HepG2 (cell line): ENCODE results near the gene FTL. TPM values are rescaled to one million over a fixed set of nuclear protein-coding genes. Genes with fewer than 3 reads are reported as not detected.

Source experiments
- CREM ChIP-seq, 2 experiments: sonication (generic) in 1 of 2; formaldehyde crosslinking in 1 of 2; IDR thresholded peaks; 2 replicates each; pipeline versions ENCODE4 v1.4.0 to v1.6.1; 2016 to 2020; ENCODE audit warnings: antibody characterized with exemption in 1 of 2, mild to moderate bottlenecking in 1 of 2, missing genetic modification reagents in 1 of 2
- DPF2 ChIP-seq: sonication (generic); formaldehyde crosslinking; IDR thresholded peaks from 2 replicates; pipeline ENCODE4 v1.4.0; 2020; ENCODE audit warnings: mild to moderate bottlenecking, low read depth, missing genetic modification reagents, borderline replicate concordance
- HNRNPH1 ChIP-seq: fragments of 200-400 bp; formaldehyde crosslinking; optimal IDR thresholded peaks from 2 replicates; pipeline ENCODE3; 2017; ENCODE audit warnings: mild to moderate bottlenecking, low read depth, low read length
- NFIB ChIP-seq: sonication (generic); formaldehyde crosslinking; IDR thresholded peaks from 2 replicates; pipeline ENCODE4 v1.9.0; 2021; ENCODE audit warnings: missing genetic modification reagents, mild to moderate bottlenecking, borderline replicate concordance
- RBAK ChIP-seq: sonication (generic); formaldehyde crosslinking; IDR thresholded peaks from 2 replicates; pipeline ENCODE4 v1.5.1; 2020; ENCODE audit warnings: mild to moderate bottlenecking, missing genetic modification reagents
- SKI ChIP-seq: fragments of 450-650 bp; IDR thresholded peaks from one replicate; pipeline ENCODE4 v1.6.1; 2018; ENCODE audit warnings: mild to moderate bottlenecking; ENCODE audit not compliant: partially characterized antibody
- TAF1 ChIP-seq: sonication (generic); formaldehyde crosslinking; IDR thresholded peaks from 2 replicates; pipeline ENCODE4 v1.4.0; 2020; ENCODE audit warnings: missing genetic modification reagents
- TP53 ChIP-seq: sonication (generic); formaldehyde crosslinking; conservative IDR thresholded peaks from 2 replicates; pipeline ENCODE4 v1.4.0; 2020; ENCODE audit warnings: missing genetic modification reagents
- ZFYVE20 ChIP-seq: sonication (generic); formaldehyde crosslinking; IDR thresholded peaks from 2 replicates; pipeline ENCODE4 v1.8.0; 2023; ENCODE audit warnings: low read depth, mild to moderate bottlenecking, moderate library complexity, missing genetic modification reagents, borderline replicate concordance
- ZIK1 ChIP-seq: sonication (generic); formaldehyde crosslinking; IDR thresholded peaks from 2 replicates; pipeline ENCODE4 v1.5.0; 2020; ENCODE audit warnings: mild to moderate bottlenecking, low read depth, missing genetic modification reagents, borderline replicate concordance
- ZMAT3 ChIP-seq: sonication (generic); formaldehyde crosslinking; conservative IDR thresholded peaks from 2 replicates; pipeline ENCODE4 v1.7.0; 2021; ENCODE audit warnings: missing genetic modification reagents
- ZNF20 ChIP-seq: sonication (generic); formaldehyde crosslinking; IDR thresholded peaks from 2 replicates; pipeline ENCODE4 v1.4.0; 2020; ENCODE audit warnings: mild to moderate bottlenecking, moderate library complexity, missing genetic modification reagents
- ZNF383 ChIP-seq: sonication (generic); formaldehyde crosslinking; IDR thresholded peaks from 2 replicates; pipeline ENCODE4 v1.4.0; 2020; ENCODE audit warnings: missing genetic modification reagents, mild to moderate bottlenecking, borderline replicate concordance
- ZNF430 ChIP-seq: sonication (generic); formaldehyde crosslinking; IDR thresholded peaks from 2 replicates; pipeline ENCODE4 v1.9.0; 2021; ENCODE audit warnings: mild to moderate bottlenecking, missing genetic modification reagents
- ZNF614 ChIP-seq: IDR thresholded peaks from 2 replicates; pipeline ENCODE4 v1.6.1; 2018; ENCODE audit warnings: missing biosample characterization, missing genetic modification reagents, inconsistent platforms, borderline replicate concordance
- polyA plus RNA-seq, 8 experiments: library from polyadenylated mRNA; depleted of rRNA in 3 of 8; stranded (reverse) in 7 of 8; unstranded in 1 of 8; fragments of >200 nt; fragmentation: Illumina TruSeq in 4 of 8; extraction: Trizol in 4 of 8; gene quantifications; 2 replicates each; pipeline versions ENCODE4 v1.2.1 to v1.2.3, GENCODE V29; 2011 to 2016; ENCODE audit warnings: low read depth in 4 of 8, missing spikeins in 1 of 8, mixed read lengths in 1 of 8; ENCODE audit not compliant: insufficient read depth in 1 of 8
- total RNA-seq, 5 experiments: library from RNA; depleted of rRNA; stranded (reverse); fragments of >200 nt; fragmentation: Illumina TruSeq; extraction: Trizol; gene quantifications; 2 replicates each; pipeline ENCODE4 v1.2.3, GENCODE V29; 2016; ENCODE audit warnings: low read depth in 1 of 5
- TF ChIP-seq, protein P1 (sequence below): IDR thresholded peaks from 2 replicates; pipeline ENCODE4 v1.6.1; 2016; ENCODE audit warnings: low read depth
- TF ChIP-seq, protein P2 (sequence below): sonication (generic); formaldehyde crosslinking; IDR thresholded peaks from 2 replicates; pipeline ENCODE4 v1.5.1; 2020; ENCODE audit warnings: missing genetic modification reagents, mild to moderate bottlenecking, borderline replicate concordance
- TF ChIP-seq, protein P3 (sequence below): IDR thresholded peaks from 2 replicates; pipeline ENCODE4 v1.6.1; 2016; ENCODE audit warnings: missing compliant biosample characterization, missing genetic modification reagents, borderline replicate concordance
- TF ChIP-seq, protein P4 (sequence below): sonication (generic); formaldehyde crosslinking; IDR thresholded peaks from 2 replicates; pipeline ENCODE4 v1.4.0; 2020; ENCODE audit warnings: mild to moderate bottlenecking, missing genetic modification reagents
- TF ChIP-seq, protein P5 (sequence below): sonication (generic); formaldehyde crosslinking; IDR thresholded peaks from 2 replicates; pipeline ENCODE4 v1.9.0; 2021; ENCODE audit warnings: missing genetic modification reagents, borderline replicate concordance

Gene FTL
- total and polyA plus RNA-seq, 2 of the 13 experiments (the other 11 are each of a cell fraction or from before 2014, with no cell fraction given), result 2,721 to 8,800 TPM

DNA sequence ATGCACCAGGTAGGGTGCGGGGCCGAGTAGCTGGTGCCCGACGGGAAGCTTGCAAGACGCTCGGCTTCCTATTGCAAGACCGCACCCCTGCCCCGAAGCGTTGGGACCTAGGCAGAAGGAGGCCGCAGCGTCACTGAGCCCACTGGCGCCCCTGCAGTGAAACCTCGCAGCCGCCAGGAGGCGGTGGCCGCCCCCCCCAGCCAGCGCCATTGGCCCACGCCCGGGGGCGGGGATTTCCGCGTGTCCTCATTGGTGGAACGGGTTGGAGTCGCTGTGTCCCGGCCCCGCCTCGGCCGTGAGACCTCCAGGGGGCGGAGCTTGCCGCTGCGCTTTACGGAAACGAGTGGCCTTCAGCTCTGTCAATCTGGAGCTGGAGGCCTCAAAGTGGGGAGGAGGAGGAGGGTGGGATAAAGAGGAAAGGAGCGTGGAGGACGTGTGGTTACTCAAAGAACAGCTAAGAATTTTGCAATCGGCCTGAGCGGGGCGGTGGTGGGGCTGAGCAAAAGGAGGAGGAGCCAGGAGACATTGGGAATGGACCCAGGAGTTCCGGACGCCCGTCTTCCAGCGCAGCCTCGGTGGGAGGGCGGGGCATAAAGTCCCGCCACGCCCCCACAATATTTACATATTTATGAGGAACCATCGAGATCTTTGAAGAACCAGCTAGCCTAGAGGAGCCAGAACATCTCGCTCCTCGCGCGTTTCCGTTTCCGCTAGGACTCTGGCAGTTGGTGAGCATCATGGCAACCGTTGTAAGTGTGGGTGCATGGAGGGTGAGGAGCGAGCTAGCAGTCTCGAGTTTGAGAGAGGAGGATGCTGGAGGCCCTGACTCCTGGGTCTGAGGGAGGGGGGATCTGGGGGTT, 28.3 kb downstream of the FTL start, which contains the start of the genes GYS1 and RUVBL2 (continued):
- no peak; the same call in 1 of the 2 replicates for TF ChIP-seq ZNF614
- TF ChIP-seq CREM (IDR thresholded peaks at IDR 0.05), result peak; percentile 54
- no peak for TF ChIP-seq CREM (CRISPR knock-in tag; IDR thresholded peaks at IDR 0.05)
- TF ChIP-seq TAF1 (CRISPR knock-in tag), result peak; percentile 58
- TF ChIP-seq TP53, result no peak
- TF ChIP-seq ZFYVE20 (CRISPR knock-in tag), result no peak
- TF ChIP-seq HNRNPH1, result no peak
- TF ChIP-seq, protein P1, sequence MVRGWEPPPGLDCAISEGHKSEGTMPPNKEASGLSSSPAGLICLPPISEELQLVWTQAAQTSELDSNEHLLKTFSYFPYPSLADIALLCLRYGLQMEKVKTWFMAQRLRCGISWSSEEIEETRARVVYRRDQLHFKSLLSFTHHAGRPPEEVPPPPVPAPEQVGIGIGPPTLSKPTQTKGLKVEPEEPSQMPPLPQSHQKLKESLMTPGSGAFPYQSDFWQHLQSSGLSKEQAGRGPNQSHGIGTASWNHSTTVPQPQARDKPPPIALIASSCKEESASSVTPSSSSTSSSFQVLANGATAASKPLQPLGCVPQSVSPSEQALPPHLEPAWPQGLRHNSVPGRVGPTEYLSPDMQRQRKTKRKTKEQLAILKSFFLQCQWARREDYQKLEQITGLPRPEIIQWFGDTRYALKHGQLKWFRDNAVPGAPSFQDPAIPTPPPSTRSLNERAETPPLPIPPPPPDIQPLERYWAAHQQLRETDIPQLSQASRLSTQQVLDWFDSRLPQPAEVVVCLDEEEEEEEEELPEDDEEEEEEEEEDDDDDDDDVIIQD (CRISPR knock-in tag), result no peak; the same call in 1 of the 2 replicates
- TF ChIP-seq ZNF20, result no peak
- TF ChIP-seq, protein P2, sequence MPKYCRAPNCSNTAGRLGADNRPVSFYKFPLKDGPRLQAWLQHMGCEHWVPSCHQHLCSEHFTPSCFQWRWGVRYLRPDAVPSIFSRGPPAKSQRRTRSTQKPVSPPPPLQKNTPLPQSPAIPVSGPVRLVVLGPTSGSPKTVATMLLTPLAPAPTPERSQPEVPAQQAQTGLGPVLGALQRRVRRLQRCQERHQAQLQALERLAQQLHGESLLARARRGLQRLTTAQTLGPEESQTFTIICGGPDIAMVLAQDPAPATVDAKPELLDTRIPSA (CRISPR knock-in tag), result no peak
- TF ChIP-seq, protein P3, sequence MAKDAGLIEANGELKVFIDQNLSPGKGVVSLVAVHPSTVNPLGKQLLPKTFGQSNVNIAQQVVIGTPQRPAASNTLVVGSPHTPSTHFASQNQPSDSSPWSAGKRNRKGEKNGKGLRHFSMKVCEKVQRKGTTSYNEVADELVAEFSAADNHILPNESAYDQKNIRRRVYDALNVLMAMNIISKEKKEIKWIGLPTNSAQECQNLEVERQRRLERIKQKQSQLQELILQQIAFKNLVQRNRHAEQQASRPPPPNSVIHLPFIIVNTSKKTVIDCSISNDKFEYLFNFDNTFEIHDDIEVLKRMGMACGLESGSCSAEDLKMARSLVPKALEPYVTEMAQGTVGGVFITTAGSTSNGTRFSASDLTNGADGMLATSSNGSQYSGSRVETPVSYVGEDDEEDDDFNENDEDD, result peak; percentile 45; the same call in 1 of the 2 replicates
- peak; percentile 85; the same call in 1 of the 2 replicates for TF ChIP-seq ZMAT3 (CRISPR knock-in tag)
- no peak for TF ChIP-seq NFIB
- TF ChIP-seq RBAK (CRISPR knock-in tag), result no peak
- peak; percentile 95 for TF ChIP-seq ZNF430 (CRISPR knock-in tag)
- TF ChIP-seq, protein P4, sequence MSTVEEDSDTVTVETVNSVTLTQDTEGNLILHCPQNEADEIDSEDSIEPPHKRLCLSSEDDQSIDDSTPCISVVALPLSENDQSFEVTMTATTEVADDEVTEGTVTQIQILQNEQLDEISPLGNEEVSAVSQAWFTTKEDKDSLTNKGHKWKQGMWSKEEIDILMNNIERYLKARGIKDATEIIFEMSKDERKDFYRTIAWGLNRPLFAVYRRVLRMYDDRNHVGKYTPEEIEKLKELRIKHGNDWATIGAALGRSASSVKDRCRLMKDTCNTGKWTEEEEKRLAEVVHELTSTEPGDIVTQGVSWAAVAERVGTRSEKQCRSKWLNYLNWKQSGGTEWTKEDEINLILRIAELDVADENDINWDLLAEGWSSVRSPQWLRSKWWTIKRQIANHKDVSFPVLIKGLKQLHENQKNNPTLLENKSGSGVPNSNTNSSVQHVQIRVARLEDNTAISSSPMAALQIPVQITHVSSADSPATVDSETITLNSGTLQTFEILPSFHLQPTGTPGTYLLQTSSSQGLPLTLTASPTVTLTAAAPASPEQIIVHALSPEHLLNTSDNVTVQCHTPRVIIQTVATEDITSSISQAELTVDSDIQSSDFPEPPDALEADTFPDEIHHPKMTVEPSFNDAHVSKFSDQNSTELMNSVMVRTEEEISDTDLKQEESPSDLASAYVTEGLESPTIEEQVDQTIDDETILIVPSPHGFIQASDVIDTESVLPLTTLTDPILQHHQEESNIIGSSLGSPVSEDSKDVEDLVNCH, result no peak
- no peak for TF ChIP-seq SKI
- 0 out of 2 replicates have a peak, but pooled peaks have one; percentile 14 for TF ChIP-seq ZIK1 (CRISPR knock-in tag)
- no peak for TF ChIP-seq ZNF383 (CRISPR knock-in tag)
- TF ChIP-seq DPF2 (CRISPR knock-in tag), result no peak
- TF ChIP-seq, protein P5, sequence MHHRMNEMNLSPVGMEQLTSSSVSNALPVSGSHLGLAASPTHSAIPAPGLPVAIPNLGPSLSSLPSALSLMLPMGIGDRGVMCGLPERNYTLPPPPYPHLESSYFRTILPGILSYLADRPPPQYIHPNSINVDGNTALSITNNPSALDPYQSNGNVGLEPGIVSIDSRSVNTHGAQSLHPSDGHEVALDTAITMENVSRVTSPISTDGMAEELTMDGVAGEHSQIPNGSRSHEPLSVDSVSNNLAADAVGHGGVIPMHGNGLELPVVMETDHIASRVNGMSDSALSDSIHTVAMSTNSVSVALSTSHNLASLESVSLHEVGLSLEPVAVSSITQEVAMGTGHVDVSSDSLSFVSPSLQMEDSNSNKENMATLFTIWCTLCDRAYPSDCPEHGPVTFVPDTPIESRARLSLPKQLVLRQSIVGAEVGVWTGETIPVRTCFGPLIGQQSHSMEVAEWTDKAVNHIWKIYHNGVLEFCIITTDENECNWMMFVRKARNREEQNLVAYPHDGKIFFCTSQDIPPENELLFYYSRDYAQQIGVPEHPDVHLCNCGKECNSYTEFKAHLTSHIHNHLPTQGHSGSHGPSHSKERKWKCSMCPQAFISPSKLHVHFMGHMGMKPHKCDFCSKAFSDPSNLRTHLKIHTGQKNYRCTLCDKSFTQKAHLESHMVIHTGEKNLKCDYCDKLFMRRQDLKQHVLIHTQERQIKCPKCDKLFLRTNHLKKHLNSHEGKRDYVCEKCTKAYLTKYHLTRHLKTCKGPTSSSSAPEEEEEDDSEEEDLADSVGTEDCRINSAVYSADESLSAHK (CRISPR knock-in tag), result no peak; the same call in 1 of the 2 replicates
